H1 (cell line): ENCODE results near the gene DCAF7. TPM values are rescaled to one million over a fixed set of nuclear protein-coding genes. Genes with fewer than 3 reads are reported as not detected.

ENCODE experiments used
- ATF3 ChIP-seq: IDR thresholded peaks from 2 replicates; pipeline ENCODE4 v1.6.1; 2011; ENCODE audit warnings: low read depth, mild to moderate bottlenecking, low read length; ENCODE audit not compliant: insufficient read depth
- BRCA1 ChIP-seq: IDR thresholded peaks from 2 replicates; pipeline ENCODE4 v1.6.1; 2012; ENCODE audit warnings: low read depth, low read length, improper control_type of control experiment
- CHD2 ChIP-seq: IDR thresholded peaks from 2 replicates; pipeline ENCODE4 v1.6.1; 2012; ENCODE audit warnings: low read length, improper control_type of control experiment
- CREB1 ChIP-seq: IDR thresholded peaks from 2 replicates; pipeline ENCODE4 v1.6.1; 2012; ENCODE audit warnings: inconsistent platforms
- E2F6 ChIP-seq: IDR thresholded peaks from 2 replicates; pipeline ENCODE4 v1.6.1; 2012; ENCODE audit warnings: inconsistent platforms
- EGR1 ChIP-seq: IDR thresholded peaks from 2 replicates; pipeline ENCODE4 v1.6.1; 2011; ENCODE audit warnings: low read depth, low read length, borderline replicate concordance
- EZH2 ChIP-seq: fragments of 200-600 bp; sonication (generic); IDR thresholded peaks from 2 replicates; pipeline ENCODE4 v1.7.1; 2012; ENCODE audit warnings: low read depth, mild to moderate bottlenecking, moderate library complexity, low read length, inconsistent platforms; ENCODE audit not compliant: severe bottlenecking
- FOSL1 ChIP-seq: IDR thresholded peaks from 2 replicates; pipeline ENCODE4 v1.6.1; 2011; ENCODE audit warnings: mild to moderate bottlenecking, low read depth, low read length, moderate library complexity; ENCODE audit not compliant: insufficient read depth
- HDAC2 ChIP-seq, 2 experiments: fragments of 300-600 bp in 1 of 2; sonication (generic) in 1 of 2; IDR thresholded peaks; 2 replicates each; pipeline ENCODE4 v1.6.1; 2011 to 2012; ENCODE audit warnings: low read depth in 2 of 2, low read length in 2 of 2, mild to moderate bottlenecking in 2 of 2, moderate library complexity in 2 of 2, borderline replicate concordance in 1 of 2, inconsistent platforms in 1 of 2
- KDM1A ChIP-seq: fragments of 200-600, 300-600 bp; sonication (generic); IDR thresholded peaks from 2 replicates; pipeline ENCODE4 v1.7.1; 2016; ENCODE audit warnings: mild to moderate bottlenecking, low read length, borderline replicate concordance
- KDM4A ChIP-seq: IDR thresholded peaks from one replicate; pipeline ENCODE4 v1.7.1; 2012; ENCODE audit warnings: low read depth, mild to moderate bottlenecking, moderate library complexity, low read length, inconsistent platforms; ENCODE audit not compliant: severe bottlenecking
- MAFK ChIP-seq: IDR thresholded peaks from 2 replicates; pipeline ENCODE4 v1.6.1; 2012; ENCODE audit warnings: low read depth, mild to moderate bottlenecking, improper control_type of control experiment, low read length
- SIRT6 ChIP-seq: IDR thresholded peaks from one replicate; pipeline ENCODE4 v1.7.1; 2012; ENCODE audit warnings: low read length, inconsistent platforms
- SP2 ChIP-seq: IDR thresholded peaks from 2 replicates; pipeline ENCODE4 v1.6.1; 2012; ENCODE audit warnings: mild to moderate bottlenecking, low read length, inconsistent platforms
- TAF7 ChIP-seq: optimal IDR thresholded peaks from 2 replicates; pipeline ENCODE3; 2011; ENCODE audit warnings: low read depth, mild to moderate bottlenecking, inconsistent platforms, low read length, moderate library complexity, borderline replicate concordance
- USF2 ChIP-seq: IDR thresholded peaks from 2 replicates; pipeline ENCODE4 v1.6.1; 2011; ENCODE audit warnings: low read length, improper control_type of control experiment
- YY1 ChIP-seq: IDR thresholded peaks from 2 replicates; pipeline ENCODE4 v1.6.1; 2011; ENCODE audit warnings: low read depth, mild to moderate bottlenecking, low read length
- ZNF274 ChIP-seq: IDR thresholded peaks from 2 replicates; pipeline ENCODE4 v1.7.0; 2012; ENCODE audit warnings: low read length, borderline replicate concordance; ENCODE audit errors: extremely low read depth
- polyA plus RNA-seq, 7 experiments: library from polyadenylated mRNA; depleted of rRNA in 3 of 7; stranded (reverse) in 5 of 7; unstranded in 2 of 7; fragments of >200 nt in 5 of 7; fragments of 200-250 nt in 2 of 7; gene quantifications; 1 replicate in 5 of 7; 2 replicates in 1 of 7; 4 replicates in 1 of 7; pipeline versions ENCODE4 v1.2.1 to v1.2.3, GENCODE V29; 2011 to 2013; ENCODE audit warnings: missing spikeins in 2 of 7, mixed read lengths in 2 of 7
- total RNA-seq: library from RNA; stranded (reverse); fragmentation: NEBNext Ultra II Directional; extraction: Animal tissue kit (Norgen Biotek cat#: 25700); gene quantifications from 2 replicates; pipeline ENCODE4 v1.2.1, GENCODE V29; 2021

The DCAF7 gene
- total and polyA plus RNA-seq, 2 of the 8 experiments (the other 6 are each of a cell fraction or from before 2014, with no cell fraction given): 74.9 to 94.1 TPM

GRCh38 chr17:63621684-63622573 is 71.7 kb downstream of the DCAF7 start, which contains the start of gene MAP3K3 (continued):
- TF ChIP-seq USF2: no peak
- no peak for TF ChIP-seq EGR1
- TF ChIP-seq CREB1: peak; percentile 52
- TF ChIP-seq CHD2: peak; percentile 74
- peak; percentile 65 for TF ChIP-seq KDM4A
- no peak for TF ChIP-seq ATF3
- peak; percentile 36; the same call in 1 of the 2 replicates for TF ChIP-seq YY1
- no peak for TF ChIP-seq EZH2
- no peak for TF ChIP-seq SIRT6
- TF ChIP-seq FOSL1: 0 out of 2 replicates have a peak, but pooled peaks have one; percentile 22
- no peak for TF ChIP-seq BRCA1
- no peak for TF ChIP-seq HDAC2 (IDR thresholded peaks at IDR 0.05; ENCODE audit: borderline replicate concordance in 1 of 2, low read depth in 2 of 2, low read length in 2 of 2)
- TF ChIP-seq TAF7: peak; percentile 84
- TF ChIP-seq SP2: peak; percentile 64
- no peak for TF ChIP-seq KDM1A
- TF ChIP-seq MAFK: no peak
- no peak for TF ChIP-seq ZNF274
- no peak; the same call in 1 of the 2 replicates for TF ChIP-seq E2F6
